A673 (cell line): Measurements from ENCODE around the gene RAPGEF4. TPM values are rescaled to one million over a fixed set of nuclear protein-coding genes. Genes with fewer than 3 reads are reported as not detected.
A peak's percentile ranks its signal among the peaks of the same experiment; 100 is the strongest.

Experiments
- BruUV-seq: library from RNA; stranded (reverse); fragments of 400-500 nt; replicated peaks from 2 replicates; lab custom pipeline; 2021; lab: Mats Ljungman, UMichigan
- CTCF ChIA-PET: fragments of 300-600 bp; sonication (Branson Sonifier 250); formaldehyde crosslinking; loops from one replicate; lab custom pipeline; 2022; ENCODE audit warnings: antibody characterized with exemption; lab: Charles Lee
- POLR2A ChIA-PET: fragments of 300-600 bp; sonication (Branson Sonifier 250); formaldehyde crosslinking; loops from one replicate; lab custom pipeline; 2022; ENCODE audit warnings: antibody characterized with exemption; ENCODE audit not compliant: low non-redundant PET; lab: Charles Lee
- DNase-seq: peaks from one replicate; pipeline ENCODE4 v3.0.0-alpha.2; 2015; ENCODE audit warnings: low spot score
- H3K27ac ChIP-seq: fragments of 200-600 bp; sonication (generic); 2 replicates; pipeline ENCODE4 v1.5.1; 2016; ENCODE audit warnings: mixed run types, low read depth, mild to moderate bottlenecking, mixed read lengths, antibody characterized with exemption, low read length; ENCODE audit not compliant: poor library complexity, severe bottlenecking
- H3K27me3 ChIP-seq: fragments of 200-600 bp; sonication (generic); replicated peaks from 2 replicates; pipeline ENCODE4 v1.6.1; 2017; ENCODE audit warnings: mixed run types, low read depth, mild to moderate bottlenecking, mixed read lengths, antibody characterized with exemption, low read length; ENCODE audit not compliant: insufficient read depth, poor library complexity
- H3K36me3 ChIP-seq: fragments of 200-600 bp; sonication (generic); 2 replicates; pipeline ENCODE4 v1.6.1; 2016; ENCODE audit warnings: mixed run types, mild to moderate bottlenecking, mixed read lengths, antibody characterized with exemption, low read length; ENCODE audit not compliant: insufficient read depth, poor library complexity, severe bottlenecking
- H3K4me1 ChIP-seq: fragments of 200-600 bp; sonication (generic); 2 replicates; pipeline ENCODE4 v1.6.1; 2017; ENCODE audit warnings: mixed run types, mild to moderate bottlenecking, mixed read lengths, antibody characterized with exemption, low read length; ENCODE audit not compliant: insufficient read depth, poor library complexity, severe bottlenecking
- H3K4me3 ChIP-seq: fragments of 200-600 bp; sonication (generic); 2 replicates; pipeline ENCODE4 v1.5.1; 2016; ENCODE audit warnings: low read depth, mixed run types, mild to moderate bottlenecking, mixed read lengths, low read length; ENCODE audit not compliant: poor library complexity, severe bottlenecking
- H3K9me3 ChIP-seq: fragments of 200-600 bp; sonication (generic); 2 replicates; pipeline ENCODE4 v1.6.1; 2016; ENCODE audit warnings: mixed run types, low read depth, mild to moderate bottlenecking, mixed read lengths, antibody characterized with exemption, low read length; ENCODE audit not compliant: poor library complexity, severe bottlenecking
- CTCF ChIP-seq: fragments of 300-800, 200-600 bp; sonication (generic); conservative IDR thresholded peaks from 2 replicates; pipeline ENCODE4 v1.5.1; 2017; ENCODE audit warnings: low read depth, mild to moderate bottlenecking, antibody characterized with exemption, low read length, moderate library complexity, mixed read lengths
- EZH2 ChIP-seq: fragments of 200-600 bp; sonication (generic); IDR thresholded peaks from 2 replicates; pipeline ENCODE4 v1.6.1; 2017; ENCODE audit warnings: borderline replicate concordance, low read depth, mild to moderate bottlenecking, mixed read lengths, antibody characterized with exemption, low read length; ENCODE audit not compliant: poor library complexity, severe bottlenecking
- intact Hi-C: fragments of 100-400 bp; cut with micrococcal nuclease; formaldehyde crosslinking; loops from one replicate; pipeline ENCODE4 v1.10.0; 2022; ENCODE audit not compliant: unreplicated experiment
- total RNA-seq: library from RNA; stranded (reverse); gene quantifications from 2 replicates; pipeline ENCODE4 v1.2.3, GENCODE V29; 2021

RAPGEF4 gene
- total RNA-seq, 1 experiment from 2014 or later: 0.26 TPM

- Histone ChIP-seq H3K9me3 (no peaks in the 10 kb centered on the region), H3K36me3 (no peaks in the 10 kb centered on the region), H3K27ac (no peak overlapping the region), H3K4me3 (no peak overlapping the region), H3K27me3 (no peaks in the 10 kb centered on the region), H3K4me1 (peaks cover 11% of the 10 kb centered on the region)
- no peak for DNase-seq
- ChIA-PET POLR2A (no interaction called here), CTCF (no interaction called here)
- intact Hi-C loops: loop anchor here (2.0 kb wide), 1 partner anchor 117 kb away; no protein-coding TSS in a partner anchor
- BruUV-seq: no TSS peak
- TF ChIP-seq EZH2 (no peak), CTCF (no peak)
These were observed 194.0 kb downstream of the RAPGEF4 start for GRCh38 chr2:172929644-172930043.

GRCh38 chr2:172930871-172931255 is 195.2 kb downstream of the RAPGEF4 start:
- Histone ChIP-seq H3K27ac (no peak overlapping the region), H3K4me1 (peaks cover 11% of the 10 kb centered on the region), H3K4me3 (no peak overlapping the region), H3K27me3 (no peaks in the 10 kb centered on the region), H3K36me3 (no peaks in the 10 kb centered on the region), H3K9me3 (no peaks in the 10 kb centered on the region)
- BruUV-seq: no TSS peak
- DNase-seq: no peak
- ChIA-PET POLR2A (no interaction called here), CTCF (interaction anchor here (0.9 to 2.2 kb wide), 3 partner anchors 41 to 518 kb away, joined by 3 to 11 read pairs (median 4); no protein-coding TSS in a partner anchor)
- TF ChIP-seq EZH2: no peak
- TF ChIP-seq CTCF: no peak
- intact Hi-C loops: loop anchor here (2.0 kb wide), 1 partner anchor 118 kb away; no protein-coding TSS in a partner anchor

GRCh38 chr2:172931256-172931894 is 195.7 kb downstream of the RAPGEF4 start:
- TF ChIP-seq CTCF: no peak
- TF ChIP-seq EZH2: no peak
- no peaks in the 10 kb centered on the region for H3K36me3 ChIP-seq
- H3K4me3 ChIP-seq: no peak overlapping the region
- intact Hi-C loops: loop anchor here (2.0 kb wide), 1 partner anchor 119 kb away; no protein-coding TSS in a partner anchor
- H3K27me3 ChIP-seq: no peaks in the 10 kb centered on the region
- no peak overlapping the region for H3K27ac ChIP-seq
- BruUV-seq: no TSS peak
- ChIA-PET CTCF (interaction anchor here (0.6 to 2.2 kb wide), 7 partner anchors 41 to 517 kb away, joined by 3 to 11 read pairs (median 4); no protein-coding TSS in a partner anchor), POLR2A (no interaction called here)
- no peaks in the 10 kb centered on the region for H3K9me3 ChIP-seq
- peaks cover 11% of the 10 kb centered on the region for H3K4me1 ChIP-seq
- peak; percentile 57 for DNase-seq
